ENCODE data around the gene OSBPL2.

GRCh38 chr20:62272200-62272599, 33.9 kb downstream of the OSBPL2 start:
- no peak for TF ChIP-seq CTCF (IDR thresholded peaks at IDR 0.05; ENCODE audit: low read depth, low read length, missing input control)
- no peak for TF ChIP-seq ATF3 (IDR thresholded peaks at IDR 0.05)
- TF ChIP-seq GABPA (IDR thresholded peaks at IDR 0.05 in 1 of 2, conservative IDR thresholded peaks at IDR 0.05 in 1 of 2), result no peak
- TF ChIP-seq ZBTB33 (IDR thresholded peaks at IDR 0.05), result no peak
- no peak for TF ChIP-seq TAF1 (conservative IDR thresholded peaks at IDR 0.05)
- no peak for TF ChIP-seq MAX (IDR thresholded peaks at IDR 0.05)
- TF ChIP-seq RAD21 (IDR thresholded peaks at IDR 0.05), result no peak
- TF ChIP-seq REST (IDR thresholded peaks at IDR 0.05), result no peak
- TF ChIP-seq HNF4G (IDR thresholded peaks at IDR 0.05), result no peak
- TF ChIP-seq RXRA (IDR thresholded peaks at IDR 0.05), result no peak
- TF ChIP-seq SP1 (IDR thresholded peaks at IDR 0.05), result no peak

All from liver (tissue), 3 donors.